IMR-90 (cell line): ENCODE results near the gene RADIL. TPM values are rescaled to one million over a fixed set of nuclear protein-coding genes. Genes with fewer than 3 reads are reported as not detected.

Source experiments
- ATAC-seq: fragments of 200-7000 bp; cut with Tn5 transposase; 2 replicates; pipeline ENCODE4 v1.9.1; 2020; ENCODE audit warnings: low read depth, mild to moderate bottlenecking, moderate library complexity
- BruUV-seq: library from RNA; stranded (reverse); fragments of 400-500 nt; replicated peaks from 2 replicates; lab custom pipeline; 2021; lab: Mats Ljungman, UMichigan
- CTCF ChIA-PET: fragments of 300-600 bp; formaldehyde crosslinking; extraction: SDS; loops from one replicate; lab custom pipeline; 2021; ENCODE audit warnings: antibody characterized with exemption; lab: Yijun Ruan, JAX
- POLR2A ChIA-PET: fragments of 300-600 bp; sonication (Branson Sonifier 250); formaldehyde crosslinking; loops from one replicate; lab custom pipeline; 2022; ENCODE audit warnings: antibody characterized with exemption; ENCODE audit not compliant: unreplicated experiment; lab: Charles Lee
- DNase-seq: peaks from one replicate; pipeline ENCODE4 v3.0.0; 2013
- H2AFZ ChIP-seq: replicated peaks from 2 replicates; pipeline ENCODE3; 2013; ENCODE audit warnings: low read length, mild to moderate bottlenecking; ENCODE audit not compliant: poor library complexity
- H2AK5ac ChIP-seq: 2 replicates; pipeline ENCODE4 v1.6.1; 2013; ENCODE audit warnings: low read depth, low read length, inconsistent platforms
- H2AK9ac ChIP-seq: replicated peaks from 2 replicates; pipeline ENCODE3; 2013; ENCODE audit warnings: mild to moderate bottlenecking, low read depth, low read length, moderate library complexity; ENCODE audit not compliant: poor library complexity
- H2BK120ac ChIP-seq: 2 replicates; pipeline ENCODE4 v1.6.1; 2013; ENCODE audit warnings: low read depth, low read length, inconsistent platforms
- H2BK15ac ChIP-seq: 3 replicates; pipeline ENCODE4 v1.6.1; 2013; ENCODE audit warnings: low read depth, low read length, inconsistent platforms
- H2BK20ac ChIP-seq: 2 replicates; pipeline ENCODE4 v1.6.1; 2013; ENCODE audit warnings: low read depth, mild to moderate bottlenecking, inconsistent platforms, low read length, moderate library complexity
- H2BK5ac ChIP-seq: 2 replicates; pipeline ENCODE4 v1.6.1; 2013; ENCODE audit warnings: mild to moderate bottlenecking, low read depth, low read length, inconsistent platforms; ENCODE audit not compliant: poor library complexity, severe bottlenecking
- H3K14ac ChIP-seq: replicated peaks from 2 replicates; pipeline ENCODE4 v1.6.1; 2013; ENCODE audit warnings: low read depth, low read length, inconsistent platforms
- H3K18ac ChIP-seq: 2 replicates; pipeline ENCODE4 v1.6.1; 2013; ENCODE audit warnings: low read depth, low read length, control low read depth
- H3K23ac ChIP-seq: 2 replicates; pipeline ENCODE4 v1.6.1; 2013; ENCODE audit warnings: low read depth, low read length, inconsistent platforms
- H3K27ac ChIP-seq: 2 replicates; pipeline ENCODE4 v1.5.1; 2013; ENCODE audit warnings: mild to moderate bottlenecking, control low read depth, low read length; ENCODE audit not compliant: insufficient read depth
- H3K27me3 ChIP-seq: 2 replicates; pipeline ENCODE4 v1.6.1; 2013; ENCODE audit warnings: low read length; ENCODE audit not compliant: control insufficient read depth, insufficient read depth
- H3K36me3 ChIP-seq: 2 replicates; pipeline ENCODE4 v1.6.1; 2013; ENCODE audit warnings: low read length, mixed read lengths; ENCODE audit not compliant: control insufficient read depth, insufficient read depth
- H3K4ac ChIP-seq: 2 replicates; pipeline ENCODE4 v1.6.1; 2013; ENCODE audit warnings: low read depth, low read length, inconsistent platforms
- H3K4me1 ChIP-seq: 2 replicates; pipeline ENCODE4 v1.6.1; 2013; ENCODE audit warnings: low read length, mixed read lengths; ENCODE audit not compliant: control insufficient read depth, insufficient read depth
- H3K4me2 ChIP-seq: 2 replicates; pipeline ENCODE4 v1.6.1; 2013; ENCODE audit warnings: low read depth, mild to moderate bottlenecking, control low read depth, low read length, moderate library complexity
- H3K4me3 ChIP-seq: 2 replicates; pipeline ENCODE4 v1.5.1; 2013; ENCODE audit warnings: low read depth, mild to moderate bottlenecking, control low read depth, low read length, moderate library complexity; ENCODE audit not compliant: insufficient read depth
- H3K56ac ChIP-seq: 2 replicates; pipeline ENCODE4 v1.6.1; 2013; ENCODE audit warnings: low read length, inconsistent platforms; ENCODE audit not compliant: insufficient read depth; ENCODE audit errors: extremely low read depth
- H3K79me1 ChIP-seq, 2 experiments: 2 replicates each; pipeline ENCODE4 v1.6.1; 2013; ENCODE audit warnings: low read length in 2 of 2, inconsistent platforms in 1 of 2, low read depth in 1 of 2
- H3K9ac ChIP-seq: 2 replicates; pipeline ENCODE4 v1.6.1; 2013; ENCODE audit warnings: low read depth, low read length, control low read depth
- H3K9me1 ChIP-seq: 2 replicates; pipeline ENCODE4 v1.6.1; 2013; ENCODE audit warnings: low read length, inconsistent platforms; ENCODE audit not compliant: insufficient read depth
- H3K9me3 ChIP-seq: 2 replicates; pipeline ENCODE4 v1.6.1; 2013; ENCODE audit warnings: low read length; ENCODE audit not compliant: control insufficient read depth, insufficient read depth
- H4K20me1 ChIP-seq: 2 replicates; pipeline ENCODE4 v1.6.1; 2013; ENCODE audit warnings: low read length, inconsistent platforms; ENCODE audit not compliant: insufficient read depth
- H4K5ac ChIP-seq: 2 replicates; pipeline ENCODE4 v1.6.1; 2013; ENCODE audit warnings: mild to moderate bottlenecking, low read depth, low read length, control low read depth
- H4K8ac ChIP-seq, 2 experiments: 2 replicates each; pipeline ENCODE4 v1.6.1; 2013; ENCODE audit warnings: low read depth in 2 of 2, low read length in 2 of 2, control low read depth in 1 of 2, inconsistent platforms in 1 of 2
- H4K91ac ChIP-seq: 2 replicates; pipeline ENCODE4 v1.6.1; 2013; ENCODE audit warnings: low read depth, low read length, inconsistent platforms; ENCODE audit not compliant: insufficient read depth
- BHLHE40 ChIP-seq: fragments of 150-350 bp; IDR thresholded peaks from 2 replicates; pipeline ENCODE4 v1.6.1; 2016; ENCODE audit warnings: mild to moderate bottlenecking, low read depth, low read length
- CHD1 ChIP-seq: IDR thresholded peaks from 2 replicates; pipeline ENCODE4 v1.6.1; 2012; ENCODE audit warnings: low read depth, low read length, improper control_type of control experiment
- CTCF ChIP-seq: conservative IDR thresholded peaks from 2 replicates; pipeline ENCODE4 v1.5.1; 2012; ENCODE audit warnings: mild to moderate bottlenecking, low read depth, low read length, improper control_type of control experiment
- MAZ ChIP-seq: IDR thresholded peaks from 2 replicates; pipeline ENCODE4 v1.6.1; 2012; ENCODE audit warnings: low read depth, mild to moderate bottlenecking, low read length, improper control_type of control experiment, moderate library complexity, borderline replicate concordance
- MXI1 ChIP-seq: IDR thresholded peaks from 2 replicates; pipeline ENCODE4 v1.6.1; 2012; ENCODE audit warnings: low read depth, mild to moderate bottlenecking, low read length, moderate library complexity, borderline replicate concordance
- POLR2A ChIP-seq: IDR thresholded peaks from 2 replicates; pipeline ENCODE4 v1.6.1; 2012; ENCODE audit warnings: mild to moderate bottlenecking, low read depth, low read length
- RAD21 ChIP-seq: IDR thresholded peaks from 2 replicates; pipeline ENCODE4 v1.6.1; 2012; ENCODE audit warnings: low read length, improper control_type of control experiment
- RFX5 ChIP-seq: IDR thresholded peaks from 2 replicates; pipeline ENCODE4 v1.8.0; 2012; ENCODE audit warnings: low read depth, mild to moderate bottlenecking, low read length, moderate library complexity
- USF2 ChIP-seq: fragments of 150-350 bp; IDR thresholded peaks from 2 replicates; pipeline ENCODE4 v1.6.1; 2017; ENCODE audit warnings: mild to moderate bottlenecking, antibody characterized with exemption, low read length, low read depth
- WGBS, 2 experiments: methylation state at CpG; one replicate each; pipeline versions ENCODE4 v1.1.5 to v1.1.7; 2013; ENCODE audit warnings: missing lambda C conversion rate in 2 of 2; ENCODE audit not compliant: insufficient read length in 1 of 2; ENCODE audit errors: extremely low coverage in 2 of 2; 5-methylcytosine and 5-hydroxymethylcytosine counted together
- dilution Hi-C: fragments of 300-500 bp; cut with HindIII; formaldehyde crosslinking; loops from one replicate; pipeline ENCODE4 v1.14.3; 2018; ENCODE audit warnings: low sequenced_read_pairs; ENCODE audit not compliant: unreplicated experiment
- in situ Hi-C: fragments of 300-500 bp; cut with MboI; formaldehyde crosslinking; loops from 3 replicates; pipeline ENCODE4 v1.14.3; 2019; ENCODE audit warnings: low sequenced_read_pairs, inconsistent platforms, mixed read lengths
- intact Hi-C: fragments of 100-400 bp; cut with micrococcal nuclease; formaldehyde crosslinking; loops from 2 replicates; pipeline ENCODE4 v1.10.0; 2022
- polyA plus RNA-seq, 3 experiments: library from polyadenylated mRNA; depleted of rRNA; stranded (reverse); fragments of >200 nt; gene quantifications; 2 replicates each; pipeline ENCODE4 v1.2.3, GENCODE V29; 2012; ENCODE audit warnings: low replicate concordance in 1 of 3
- total RNA-seq: library from RNA; depleted of rRNA; stranded (reverse); fragments of >200 nt; gene quantifications from 2 replicates; pipeline ENCODE4 v1.2.3, GENCODE V29; 2012

RADIL gene
- total and polyA plus RNA-seq, 2 of the 4 experiments (the other 2 are of a cell fraction) = 0.18 to 0.48 TPM

DNA sequence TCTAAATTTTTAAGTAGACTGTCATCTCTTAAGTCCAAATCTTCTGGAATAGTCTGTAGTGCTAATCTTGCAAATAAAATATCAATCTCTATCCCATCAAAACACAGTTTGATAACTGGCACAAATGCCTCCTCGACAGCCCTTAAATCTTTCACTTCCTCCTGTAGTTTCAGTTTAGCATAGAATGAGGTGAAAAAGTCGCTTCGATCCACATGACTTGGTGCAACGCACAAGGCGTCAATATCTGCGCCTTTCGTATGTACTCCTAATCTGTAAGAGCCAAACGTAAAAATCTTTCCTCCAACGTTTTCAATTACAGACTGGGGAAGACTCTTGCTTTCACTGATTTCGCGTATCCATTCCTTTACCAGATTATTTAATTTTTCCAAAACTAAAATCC, 22.3 kb downstream of the RADIL start (continued):
- TF ChIP-seq MXI1 (no peak), POLR2A (no peak), CHD1 (no peak), BHLHE40 (no peak), RAD21 (no peak)

- no peak for TF ChIP-seq RAD21
- TF ChIP-seq MAZ = no peak
- TF ChIP-seq CTCF = no peak
- no peak for TF ChIP-seq BHLHE40
- TF ChIP-seq RFX5 = no peak
- TF ChIP-seq USF2 = no peak
- no peak overlapping the region for H2BK15ac ChIP-seq
- DNase-seq = no peak
- H3K4ac ChIP-seq = no peak overlapping the region
- CTCF ChIA-PET = no interaction called here
- no peak overlapping the region for H3K4me2 ChIP-seq
- H3K56ac ChIP-seq = no peak overlapping the region
- no TSS peak for BruUV-seq
- no peak overlapping the region for H2AFZ ChIP-seq
- intact Hi-C loops = no loop called here
- H3K9me3 ChIP-seq = peaks cover 4% of the 10 kb centered on the region; the same call in 1 of the 2 replicates
- no peaks in the 10 kb centered on the region for H3K9me1 ChIP-seq
- no peak overlapping the region for H2AK9ac ChIP-seq
- H3K4me1 ChIP-seq = no peaks in the 10 kb centered on the region
- ATAC-seq = no peak
- H2BK20ac ChIP-seq = no peak overlapping the region
- WGBS, 2 experiments = no CpG with 5 or more reads among the region's 3 CpGs
- no peaks in the 10 kb centered on the region for H3K79me1 ChIP-seq
- no peaks in the 10 kb centered on the region for H4K20me1 ChIP-seq
- no peak overlapping the region for H3K14ac ChIP-seq
- in situ Hi-C loops = no loop called here
- POLR2A ChIA-PET = no interaction called here
- no peak overlapping the region for H4K5ac ChIP-seq
- no peaks in the 10 kb centered on the region for H3K36me3 ChIP-seq
- no peak overlapping the region for H3K18ac ChIP-seq
- no peak overlapping the region for H3K9ac ChIP-seq
- no peak overlapping the region for H4K91ac ChIP-seq
- peaks cover 5% of the 10 kb centered on the region for H3K27me3 ChIP-seq
- H2BK120ac ChIP-seq = no peak overlapping the region
- no peak overlapping the region for H3K23ac ChIP-seq
- no peak overlapping the region for H3K27ac ChIP-seq
- no peak overlapping the region for H2BK5ac ChIP-seq
- dilution Hi-C loops = no loop called here
- H4K8ac ChIP-seq = no peak overlapping the region
- no peak overlapping the region for H3K4me3 ChIP-seq
- no peak overlapping the region for H2AK5ac ChIP-seq
Measured at GRCh38 chr7:4857189-4857588, 26.3 kb downstream of the RADIL start.
